Measurements from ENCODE around the gene NFIC.

DNA sequence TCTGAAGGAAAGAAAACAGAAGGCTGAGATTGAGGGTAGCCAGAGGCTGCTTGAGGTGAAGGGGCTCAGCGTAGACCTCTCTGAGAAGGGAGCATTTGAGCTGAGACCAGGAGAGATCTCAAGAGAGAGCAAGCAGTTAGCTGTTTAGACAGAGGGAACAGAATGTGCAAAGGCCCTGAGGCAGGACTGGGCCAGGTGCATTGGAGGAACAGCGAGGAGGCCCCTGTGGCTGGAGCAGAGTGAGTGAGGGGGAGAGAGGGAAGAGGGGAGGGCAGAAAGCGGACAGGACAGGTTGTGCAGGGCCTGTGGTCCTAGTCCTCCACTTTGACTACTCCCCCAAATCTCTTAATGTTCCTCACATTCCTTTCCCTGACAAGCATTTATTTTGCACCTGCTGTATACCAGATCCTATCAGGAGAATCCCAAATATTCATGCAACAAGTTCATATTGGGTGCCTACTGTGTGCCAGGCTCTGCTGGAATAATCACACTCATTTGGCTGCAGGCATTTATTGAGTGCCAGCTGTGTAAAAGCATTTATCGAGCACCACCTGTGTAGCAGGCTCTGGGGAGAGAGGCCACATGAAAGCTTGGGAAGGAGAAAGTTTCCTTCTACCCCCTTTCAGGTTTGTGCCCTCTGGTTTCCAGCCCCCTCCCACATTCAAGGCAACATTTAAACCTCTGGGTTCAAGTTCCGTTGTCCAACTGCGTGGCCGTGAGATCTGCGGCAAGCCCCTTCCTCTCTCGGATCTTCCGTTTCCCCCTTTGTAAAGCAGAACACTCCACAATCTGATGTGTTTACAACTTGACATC lies 36.5 kb downstream of the NFIC start:
- TF ChIP-seq, protein P1, sequence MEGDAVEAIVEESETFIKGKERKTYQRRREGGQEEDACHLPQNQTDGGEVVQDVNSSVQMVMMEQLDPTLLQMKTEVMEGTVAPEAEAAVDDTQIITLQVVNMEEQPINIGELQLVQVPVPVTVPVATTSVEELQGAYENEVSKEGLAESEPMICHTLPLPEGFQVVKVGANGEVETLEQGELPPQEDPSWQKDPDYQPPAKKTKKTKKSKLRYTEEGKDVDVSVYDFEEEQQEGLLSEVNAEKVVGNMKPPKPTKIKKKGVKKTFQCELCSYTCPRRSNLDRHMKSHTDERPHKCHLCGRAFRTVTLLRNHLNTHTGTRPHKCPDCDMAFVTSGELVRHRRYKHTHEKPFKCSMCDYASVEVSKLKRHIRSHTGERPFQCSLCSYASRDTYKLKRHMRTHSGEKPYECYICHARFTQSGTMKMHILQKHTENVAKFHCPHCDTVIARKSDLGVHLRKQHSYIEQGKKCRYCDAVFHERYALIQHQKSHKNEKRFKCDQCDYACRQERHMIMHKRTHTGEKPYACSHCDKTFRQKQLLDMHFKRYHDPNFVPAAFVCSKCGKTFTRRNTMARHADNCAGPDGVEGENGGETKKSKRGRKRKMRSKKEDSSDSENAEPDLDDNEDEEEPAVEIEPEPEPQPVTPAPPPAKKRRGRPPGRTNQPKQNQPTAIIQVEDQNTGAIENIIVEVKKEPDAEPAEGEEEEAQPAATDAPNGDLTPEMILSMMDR (IDR thresholded peaks at IDR 0.05; ENCODE audit: low read length), result no peak
- TF ChIP-seq EZH2 (IDR thresholded peaks at IDR 0.05; ENCODE audit: borderline replicate concordance, low read length), result no peak

Measured in OCI-LY1 (cell line).